Prostate gland (tissue), 2 donors: ENCODE measurements around the gene EPHB2. TPM values are rescaled to one million over a fixed set of nuclear protein-coding genes. Genes with fewer than 3 reads are reported as not detected.

Experiments used
- DNase-seq: peaks from one replicate; pipeline ENCODE4 v3.0.0-alpha.2; 2019; ENCODE audit warnings: low spot score
- H3K27ac ChIP-seq, 2 donors: fragments of 200-600 bp; sonication (generic); 2 replicates each; pipeline ENCODE4 v1.5.1; 2017 to 2019
- H3K27me3 ChIP-seq: fragments of 200-600 bp; sonication (generic); replicated peaks from 2 replicates; pipeline ENCODE4 v1.5.1; 2019; ENCODE audit not compliant: insufficient read depth
- H3K36me3 ChIP-seq, 2 donors: fragments of 200-600 bp; sonication (generic); 1 replicate in 1 of 2; 2 replicates in 1 of 2; pipeline versions ENCODE4 v1.5.1 to v1.8.1; 2017 to 2019
- H3K4me1 ChIP-seq: fragments of 200-600 bp; sonication (generic); replicated peaks from 2 replicates; pipeline ENCODE4 v1.5.1; 2019
- H3K4me3 ChIP-seq, 2 donors: fragments of 200-600 bp; sonication (generic); 2 replicates each; pipeline ENCODE4 v1.5.1; 2017 to 2019
- H3K9me3 ChIP-seq: fragments of 200-600 bp; sonication (generic); 2 replicates; pipeline ENCODE4 v1.5.1; 2017
- CTCF ChIP-seq, 4 experiments: fragments of 200-600 bp in 2 of 4; fragments of 450-650 bp in 2 of 4; sonication (generic) in 2 of 4; IDR thresholded peaks; 1 replicate in 3 of 4; 2 replicates in 1 of 4; pipeline ENCODE4 v1.5.1; 2016 to 2019; ENCODE audit warnings: antibody characterized with exemption in 4 of 4, mild to moderate bottlenecking in 2 of 4, moderate library complexity in 2 of 4
- POLR2A ChIP-seq: fragments of 450-650 bp; IDR thresholded peaks from one replicate; pipeline ENCODE4 v1.6.1; 2016; ENCODE audit warnings: antibody characterized with exemption, mild to moderate bottlenecking
- POLR2AphosphoS5 ChIP-seq: sonication (generic); formaldehyde crosslinking; IDR thresholded peaks from one replicate; pipeline ENCODE4 v1.6.1; 2017; ENCODE audit warnings: antibody characterized with exemption
- WGBS: methylation state at CpG from one replicate; pipeline ENCODE4 v1.1.5; 2018; 5-methylcytosine and 5-hydroxymethylcytosine counted together
- intact Hi-C: fragments of 100-400 bp; cut with DNase I; formaldehyde crosslinking; loops from one replicate; pipeline ENCODE4 v1.14.2; 2022
- total RNA-seq, 2 donors: library from RNA; depleted of rRNA; stranded (reverse); fragments of >200 nt; gene quantifications; one replicate each; pipeline ENCODE4 v1.1.0, GENCODE V29; 2016

EPHB2 gene
- total RNA-seq, 2 donors from 2014 or later, result 6.4 to 7.4 TPM

- intact Hi-C loops, result no loop called here
- no peaks in the 10 kb centered on the region for H3K4me1 ChIP-seq
- H3K9me3 ChIP-seq, result no peaks in the 10 kb centered on the region
- DNase-seq, result no peak
- H3K4me3 ChIP-seq, result no peak overlapping the region
- no peaks in the 10 kb centered on the region for H3K36me3 ChIP-seq
- no peaks in the 10 kb centered on the region for H3K27me3 ChIP-seq
- WGBS, result 89% methylated on average over 12 of the region's 12 CpGs
- no peak for TF ChIP-seq POLR2AphosphoS5
- TF ChIP-seq CTCF (IDR thresholded peaks at IDR 0.05), result no peak
- no peak for TF ChIP-seq POLR2A
- no peak overlapping the region for H3K27ac ChIP-seq
Observed at GRCh38 chr1:22877112-22877915, 166.7 kb downstream of the EPHB2 start.

- 69% methylated on average over 1 of the region's 1 CpG for WGBS
Observed at GRCh38 chr1:22877980-22878379, 167.3 kb downstream of the EPHB2 start.

GRCh38 chr1:22878626-22879025 lies 168.0 kb downstream of the EPHB2 start:
- H3K27ac ChIP-seq, result no peak overlapping the region
- intact Hi-C loops, result no loop called here
- H3K27me3 ChIP-seq, result no peaks in the 10 kb centered on the region
- no peak for TF ChIP-seq CTCF (IDR thresholded peaks at IDR 0.05)
- TF ChIP-seq POLR2AphosphoS5, result no peak
- no peak for TF ChIP-seq POLR2A
- DNase-seq, result no peak
- no peaks in the 10 kb centered on the region for H3K4me1 ChIP-seq
- WGBS, result 57% methylated on average over 11 of the region's 13 CpGs
- H3K9me3 ChIP-seq, result no peaks in the 10 kb centered on the region
- no peak overlapping the region for H3K4me3 ChIP-seq
- H3K36me3 ChIP-seq, result no peaks in the 10 kb centered on the region

More at GRCh38 chr1:22877980-22878379, 167.3 kb downstream of the EPHB2 start:
- intact Hi-C loops, result no loop called here
- Histone ChIP-seq H3K36me3 (no peaks in the 10 kb centered on the region), H3K4me3 (no peak overlapping the region), H3K9me3 (no peaks in the 10 kb centered on the region), H3K27me3 (no peaks in the 10 kb centered on the region), H3K27ac (no peak overlapping the region), H3K4me1 (no peaks in the 10 kb centered on the region)
- no peak for TF ChIP-seq CTCF (IDR thresholded peaks at IDR 0.05)
- TF ChIP-seq POLR2A, result no peak
- TF ChIP-seq POLR2AphosphoS5, result no peak
- DNase-seq, result no peak

GRCh38 chr1:22879445-22879844 lies 168.8 kb downstream of the EPHB2 start:
- 59% methylated on average over 3 of the region's 3 CpGs for WGBS

GRCh38 chr1:22880174-22880601 lies 169.5 kb downstream of the EPHB2 start:
- no peak overlapping the region for H3K4me3 ChIP-seq
- H3K9me3 ChIP-seq, result no peaks in the 10 kb centered on the region
- intact Hi-C loops, result no loop called here
- H3K27me3 ChIP-seq, result no peaks in the 10 kb centered on the region
- no peak overlapping the region for H3K27ac ChIP-seq
- no peaks in the 10 kb centered on the region for H3K36me3 ChIP-seq
- no peak for DNase-seq
- no peaks in the 10 kb centered on the region for H3K4me1 ChIP-seq
- TF ChIP-seq POLR2AphosphoS5, result no peak
- no peak for TF ChIP-seq POLR2A
- TF ChIP-seq CTCF (IDR thresholded peaks at IDR 0.05), result no peak
- WGBS, result 59% methylated on average over 4 of the region's 5 CpGs

More at GRCh38 chr1:22879445-22879844, 168.8 kb downstream of the EPHB2 start:
- no peaks in the 10 kb centered on the region for H3K36me3 ChIP-seq
- H3K4me3 ChIP-seq, result no peak overlapping the region
- H3K27ac ChIP-seq, result no peak overlapping the region
- no peaks in the 10 kb centered on the region for H3K4me1 ChIP-seq
- TF ChIP-seq POLR2A, result no peak
- no peaks in the 10 kb centered on the region for H3K9me3 ChIP-seq
- no peak for DNase-seq
- intact Hi-C loops, result no loop called here
- no peaks in the 10 kb centered on the region for H3K27me3 ChIP-seq
